A673 (cell line): ENCODE measurements around the gene TIMM21. TPM values are rescaled to one million over a fixed set of nuclear protein-coding genes. Genes with fewer than 3 reads are reported as not detected.

Source experiments
- BruUV-seq: library from RNA; stranded (reverse); fragments of 400-500 nt; replicated peaks from 2 replicates; lab custom pipeline; 2021; lab: Mats Ljungman, UMichigan
- CTCF ChIA-PET: fragments of 300-600 bp; sonication (Branson Sonifier 250); formaldehyde crosslinking; loops from one replicate; lab custom pipeline; 2022; ENCODE audit warnings: antibody characterized with exemption; lab: Charles Lee
- POLR2A ChIA-PET: fragments of 300-600 bp; sonication (Branson Sonifier 250); formaldehyde crosslinking; loops from one replicate; lab custom pipeline; 2022; ENCODE audit warnings: antibody characterized with exemption; ENCODE audit not compliant: low non-redundant PET; lab: Charles Lee
- DNase-seq: peaks from one replicate; pipeline ENCODE4 v3.0.0-alpha.2; 2015; ENCODE audit warnings: low spot score
- H3K27ac ChIP-seq: fragments of 200-600 bp; sonication (generic); 2 replicates; pipeline ENCODE4 v1.5.1; 2016; ENCODE audit warnings: mixed run types, low read depth, mild to moderate bottlenecking, mixed read lengths, antibody characterized with exemption, low read length; ENCODE audit not compliant: poor library complexity, severe bottlenecking
- H3K27me3 ChIP-seq: fragments of 200-600 bp; sonication (generic); replicated peaks from 2 replicates; pipeline ENCODE4 v1.6.1; 2017; ENCODE audit warnings: mixed run types, low read depth, mild to moderate bottlenecking, mixed read lengths, antibody characterized with exemption, low read length; ENCODE audit not compliant: insufficient read depth, poor library complexity
- H3K36me3 ChIP-seq: fragments of 200-600 bp; sonication (generic); 2 replicates; pipeline ENCODE4 v1.6.1; 2016; ENCODE audit warnings: mixed run types, mild to moderate bottlenecking, mixed read lengths, antibody characterized with exemption, low read length; ENCODE audit not compliant: insufficient read depth, poor library complexity, severe bottlenecking
- H3K4me1 ChIP-seq: fragments of 200-600 bp; sonication (generic); 2 replicates; pipeline ENCODE4 v1.6.1; 2017; ENCODE audit warnings: mixed run types, mild to moderate bottlenecking, mixed read lengths, antibody characterized with exemption, low read length; ENCODE audit not compliant: insufficient read depth, poor library complexity, severe bottlenecking
- H3K4me3 ChIP-seq: fragments of 200-600 bp; sonication (generic); 2 replicates; pipeline ENCODE4 v1.5.1; 2016; ENCODE audit warnings: low read depth, mixed run types, mild to moderate bottlenecking, mixed read lengths, low read length; ENCODE audit not compliant: poor library complexity, severe bottlenecking
- H3K9me3 ChIP-seq: fragments of 200-600 bp; sonication (generic); 2 replicates; pipeline ENCODE4 v1.6.1; 2016; ENCODE audit warnings: mixed run types, low read depth, mild to moderate bottlenecking, mixed read lengths, antibody characterized with exemption, low read length; ENCODE audit not compliant: poor library complexity, severe bottlenecking
- EZH2 ChIP-seq: fragments of 200-600 bp; sonication (generic); IDR thresholded peaks from 2 replicates; pipeline ENCODE4 v1.6.1; 2017; ENCODE audit warnings: borderline replicate concordance, low read depth, mild to moderate bottlenecking, mixed read lengths, antibody characterized with exemption, low read length; ENCODE audit not compliant: poor library complexity, severe bottlenecking
- intact Hi-C: fragments of 100-400 bp; cut with micrococcal nuclease; formaldehyde crosslinking; loops from one replicate; pipeline ENCODE4 v1.10.0; 2022; ENCODE audit not compliant: unreplicated experiment
- total RNA-seq: library from RNA; stranded (reverse); gene quantifications from 2 replicates; pipeline ENCODE4 v1.2.3, GENCODE V29; 2021
- TF ChIP-seq, protein P1 (sequence below): fragments of 300-800, 200-600 bp; sonication (generic); conservative IDR thresholded peaks from 2 replicates; pipeline ENCODE4 v1.5.1; 2017; ENCODE audit warnings: low read depth, mild to moderate bottlenecking, antibody characterized with exemption, low read length, moderate library complexity, mixed read lengths

Gene TIMM21
- total RNA-seq, 1 experiment from 2014 or later: 85.1 TPM

DNA sequence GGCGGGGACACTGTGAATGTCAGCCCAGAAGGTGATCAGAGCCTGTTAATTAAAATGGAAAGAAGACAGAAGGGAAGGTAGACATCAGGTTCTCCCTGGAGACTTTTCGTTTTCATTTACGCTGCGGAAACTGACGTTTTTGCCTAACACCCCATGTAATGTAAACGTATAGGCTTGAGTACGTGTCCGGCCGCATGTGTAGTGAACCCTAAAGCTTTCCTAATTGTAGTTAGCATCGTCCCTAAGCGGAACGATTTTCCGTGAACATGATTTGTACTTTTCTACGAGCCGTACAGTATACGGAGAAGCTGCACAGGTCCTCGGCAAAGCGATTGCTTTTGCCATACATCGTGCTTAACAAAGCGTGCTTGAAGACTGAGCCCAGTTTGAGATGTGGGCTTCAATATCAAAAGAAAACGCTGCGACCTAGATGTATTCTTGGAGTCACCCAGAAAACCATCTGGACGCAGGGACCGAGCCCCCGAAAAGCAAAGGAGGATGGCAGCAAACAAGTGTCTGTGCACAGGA, 284 bp downstream of the TIMM21 start:
- intact Hi-C loops: no loop called here
- H3K27me3 ChIP-seq: no peaks in the 10 kb centered on the region
- H3K9me3 ChIP-seq: no peaks in the 10 kb centered on the region
- POLR2A ChIA-PET: no interaction called here
- H3K27ac ChIP-seq: peak overlapping the region; percentile 97
- H3K36me3 ChIP-seq: no peaks in the 10 kb centered on the region
- H3K4me1 ChIP-seq: peaks cover 15% of the 10 kb centered on the region
- CTCF ChIA-PET: no interaction called here
- TF ChIP-seq, protein P1, sequence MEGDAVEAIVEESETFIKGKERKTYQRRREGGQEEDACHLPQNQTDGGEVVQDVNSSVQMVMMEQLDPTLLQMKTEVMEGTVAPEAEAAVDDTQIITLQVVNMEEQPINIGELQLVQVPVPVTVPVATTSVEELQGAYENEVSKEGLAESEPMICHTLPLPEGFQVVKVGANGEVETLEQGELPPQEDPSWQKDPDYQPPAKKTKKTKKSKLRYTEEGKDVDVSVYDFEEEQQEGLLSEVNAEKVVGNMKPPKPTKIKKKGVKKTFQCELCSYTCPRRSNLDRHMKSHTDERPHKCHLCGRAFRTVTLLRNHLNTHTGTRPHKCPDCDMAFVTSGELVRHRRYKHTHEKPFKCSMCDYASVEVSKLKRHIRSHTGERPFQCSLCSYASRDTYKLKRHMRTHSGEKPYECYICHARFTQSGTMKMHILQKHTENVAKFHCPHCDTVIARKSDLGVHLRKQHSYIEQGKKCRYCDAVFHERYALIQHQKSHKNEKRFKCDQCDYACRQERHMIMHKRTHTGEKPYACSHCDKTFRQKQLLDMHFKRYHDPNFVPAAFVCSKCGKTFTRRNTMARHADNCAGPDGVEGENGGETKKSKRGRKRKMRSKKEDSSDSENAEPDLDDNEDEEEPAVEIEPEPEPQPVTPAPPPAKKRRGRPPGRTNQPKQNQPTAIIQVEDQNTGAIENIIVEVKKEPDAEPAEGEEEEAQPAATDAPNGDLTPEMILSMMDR: no peak
- TF ChIP-seq EZH2: no peak
- H3K4me3 ChIP-seq: peak overlapping the region; percentile 80
- DNase-seq: no peak
- BruUV-seq: TSS peak; percentile 80

DNA sequence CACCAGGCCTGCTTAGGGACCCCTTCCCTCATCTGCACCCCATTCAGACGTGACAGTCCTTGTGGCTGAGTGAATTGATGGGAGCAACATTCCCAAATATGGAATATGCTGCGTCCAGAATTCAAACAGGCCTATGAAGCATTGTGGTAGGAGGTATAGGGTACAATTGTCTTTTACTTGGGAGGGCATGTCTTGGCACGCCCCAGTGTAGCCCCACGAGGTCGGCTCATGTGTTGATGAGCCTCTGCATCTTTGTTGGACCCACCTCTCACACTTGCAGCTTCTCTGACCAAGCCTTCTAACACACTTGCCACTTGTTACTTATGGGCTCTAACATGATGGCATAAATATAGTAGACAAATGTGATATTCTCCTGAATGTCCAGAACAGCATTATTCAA, 1.6 kb downstream of the TIMM21 start:
- peaks cover 15% of the 10 kb centered on the region for H3K4me1 ChIP-seq
- no peak for DNase-seq
- intact Hi-C loops: no loop called here
- H3K9me3 ChIP-seq: no peaks in the 10 kb centered on the region
- H3K4me3 ChIP-seq: peak overlapping the region; percentile 80
- TF ChIP-seq EZH2: no peak
- TF ChIP-seq, protein P1: no peak
- CTCF ChIA-PET: no interaction called here
- POLR2A ChIA-PET: no interaction called here
- H3K27ac ChIP-seq: no peak overlapping the region
- peaks cover 2% of the 10 kb centered on the region for H3K36me3 ChIP-seq
- BruUV-seq: no TSS peak
- H3K27me3 ChIP-seq: no peaks in the 10 kb centered on the region

DNA sequence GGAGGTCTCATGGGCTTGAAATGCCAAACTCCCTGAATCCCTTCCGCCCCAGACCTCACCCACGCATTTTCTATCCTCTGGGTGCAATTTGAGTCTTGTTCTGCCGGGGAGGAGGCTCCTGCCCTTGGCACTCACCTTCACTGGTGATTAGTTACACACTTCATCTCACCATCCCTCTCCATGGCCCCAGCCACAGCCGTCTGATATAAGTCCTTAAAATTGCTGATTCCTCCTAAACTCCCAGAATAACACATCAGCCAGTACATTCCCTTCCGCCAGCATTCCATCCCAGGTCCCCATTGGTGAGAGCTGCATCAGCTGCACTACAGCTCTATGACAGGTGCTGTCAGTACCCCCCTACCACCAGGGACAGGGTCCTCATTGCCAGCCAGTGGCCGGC, 3.9 kb downstream of the TIMM21 start:
- no TSS peak for BruUV-seq
- POLR2A ChIA-PET: no interaction called here

More for the DNA sequence above, 3.9 kb downstream of the TIMM21 start:
- CTCF ChIA-PET: interaction anchor here (0.6 kb wide), 1 partner anchor 1347 kb away, joined by 7 read pairs; no protein-coding TSS in a partner anchor
- TF ChIP-seq, protein P1: no peak
- no peak for TF ChIP-seq EZH2
- intact Hi-C loops: no loop called here
- no peaks in the 10 kb centered on the region for H3K27me3 ChIP-seq
- H3K9me3 ChIP-seq: no peaks in the 10 kb centered on the region
- H3K4me3 ChIP-seq: no peak overlapping the region
- peaks cover 23% of the 10 kb centered on the region for H3K36me3 ChIP-seq
- no peak for DNase-seq
- peaks cover 12% of the 10 kb centered on the region for H3K4me1 ChIP-seq
- no peak overlapping the region for H3K27ac ChIP-seq
